HCT116 (cell line): Measurements from ENCODE around the gene CTBS. TPM values are rescaled to one million over a fixed set of nuclear protein-coding genes. Genes with fewer than 3 reads are reported as not detected.

Experiments used
- ATAC-seq: fragments of 200-7000 bp; cut with Tn5 transposase; 2 replicates; pipeline ENCODE4 v1.9.1; 2020; ENCODE audit warnings: mild to moderate bottlenecking, moderate library complexity
- BruUV-seq: library from RNA; stranded (reverse); fragments of 400-500 nt; replicated peaks from 2 replicates; lab custom pipeline; 2021; lab: Mats Ljungman, UMichigan
- CTCF ChIA-PET: fragments of 300-600 bp; sonication (Branson Sonifier 250); formaldehyde crosslinking; loops from one replicate; lab custom pipeline; 2021; ENCODE audit warnings: antibody characterized with exemption; lab: Charles Lee
- POLR2A ChIA-PET: fragments of 300-600, 350-600 bp; sonication (Branson Sonifier 250); formaldehyde crosslinking; loops from one replicate; lab custom pipeline; 2021; ENCODE audit warnings: antibody characterized with exemption; lab: Charles Lee
- RAD21 ChIA-PET, 2 experiments: fragments of 300-600 bp; sonication (Branson Sonifier 250); formaldehyde crosslinking; loops; one replicate each; lab custom pipeline; 2023; ENCODE audit warnings: low total read pairs in 2 of 2; ENCODE audit not compliant: uncharacterized antibody in 2 of 2, unreplicated experiment in 2 of 2, low non-redundant PET in 1 of 2; lab: Charles Lee
- DNase-seq: peaks from one replicate; pipeline ENCODE4 v3.0.0-alpha.2; 2010; ENCODE audit warnings: low read depth, low spot score
- H2AFZ ChIP-seq: fragments of 200-600 bp; shearing (Covaris generic), sonication (generic); 2 replicates; pipeline ENCODE4 v1.6.1; 2017; ENCODE audit warnings: low read depth, mixed run types, mixed read lengths, antibody characterized with exemption, low read length; ENCODE audit not compliant: poor library complexity, severe bottlenecking
- H3K27ac ChIP-seq: 2 replicates; pipeline ENCODE4 v1.5.1; 2012; ENCODE audit warnings: low read depth, low read length
- H3K27me3 ChIP-seq: fragments of 200-600 bp; sonication (generic); 2 replicates; pipeline ENCODE4 v1.6.1; 2016; ENCODE audit warnings: mixed run types, low read length, mixed read lengths; ENCODE audit not compliant: insufficient read depth
- H3K36me3 ChIP-seq, 2 experiments: fragments of 200-500 bp in 1 of 2; fragments of 200-600 bp in 1 of 2; sonication (Bioruptor generic) in 1 of 2; sonication (generic) in 1 of 2; 2 replicates each; pipeline versions ENCODE4 v1.5.1 to v1.6.1; 2014 to 2016; ENCODE audit warnings: low read length in 2 of 2, inconsistent platforms in 1 of 2, mixed read lengths in 1 of 2, mixed run types in 1 of 2; ENCODE audit not compliant: insufficient read depth in 2 of 2, control insufficient read depth in 1 of 2
- H3K4me1 ChIP-seq, 2 experiments: fragments of 200-600 bp in 1 of 2; sonication (generic) in 1 of 2; 2 replicates each; pipeline versions ENCODE4 v1.5.1 to v1.6.1; 2012 to 2017; ENCODE audit warnings: low read length in 2 of 2, inconsistent platforms in 1 of 2, mild to moderate bottlenecking in 1 of 2, mixed read lengths in 1 of 2, mixed run types in 1 of 2, moderate library complexity in 1 of 2; ENCODE audit not compliant: insufficient read depth in 2 of 2, control insufficient read depth in 1 of 2
- H3K4me2 ChIP-seq: fragments of 200-600 bp; sonication (generic); 2 replicates; pipeline ENCODE4 v1.6.1; 2017; ENCODE audit warnings: mixed run types, low read length, mixed read lengths
- H3K4me3 ChIP-seq, 2 experiments: fragments of 200-600 bp in 1 of 2; sonication (generic) in 1 of 2; replicated peaks in 1 of 2; 2 replicates each; pipeline ENCODE4 v1.5.1; 2011 to 2016; ENCODE audit warnings: low read length in 2 of 2, control low read depth in 1 of 2, low read depth in 1 of 2, mild to moderate bottlenecking in 1 of 2, mixed read lengths in 1 of 2, mixed run types in 1 of 2
- H3K79me2 ChIP-seq: fragments of 200-600 bp; sonication (generic); 2 replicates; pipeline ENCODE4 v1.6.1; 2017; ENCODE audit warnings: mild to moderate bottlenecking, mixed run types, low read length, moderate library complexity, mixed read lengths; ENCODE audit not compliant: insufficient read depth
- H3K9ac ChIP-seq: fragments of 200-600 bp; sonication (generic); 2 replicates; pipeline ENCODE4 v1.6.1; 2016; ENCODE audit warnings: low read length, mixed read lengths
- H3K9me2 ChIP-seq: fragments of 200-600 bp; sonication (generic), shearing (Covaris generic); 2 replicates; pipeline ENCODE4 v1.6.1; 2017; ENCODE audit warnings: mixed run types, mild to moderate bottlenecking, moderate library complexity; ENCODE audit not compliant: insufficient read depth
- H3K9me3 ChIP-seq, 2 experiments: fragments of 200-500 bp in 1 of 2; fragments of 200-600 bp in 1 of 2; sonication (Bioruptor generic) in 1 of 2; sonication (generic) in 1 of 2; 2 replicates each; pipeline ENCODE4 v1.6.1; 2014 to 2017; ENCODE audit warnings: low read length in 2 of 2, mixed read lengths in 2 of 2, inconsistent platforms in 1 of 2, low read depth in 1 of 2, mild to moderate bottlenecking in 1 of 2, mixed run types in 1 of 2, moderate library complexity in 1 of 2; ENCODE audit not compliant: control insufficient read depth in 1 of 2, insufficient read depth in 1 of 2
- H4K20me1 ChIP-seq: fragments of 200-600 bp; sonication (generic), shearing (Covaris generic); 2 replicates; pipeline ENCODE4 v1.6.1; 2017; ENCODE audit warnings: mixed run types, mild to moderate bottlenecking, moderate library complexity; ENCODE audit not compliant: insufficient read depth
- EGR1 ChIP-seq: IDR thresholded peaks from 2 replicates; pipeline ENCODE4 v1.6.1; 2012; ENCODE audit warnings: low read depth
- ELF1 ChIP-seq: IDR thresholded peaks from 2 replicates; pipeline ENCODE4 v1.6.1; 2012; ENCODE audit warnings: low read depth, borderline replicate concordance
- EZH2 ChIP-seq: fragments of 200-600 bp; sonication (generic); IDR thresholded peaks from 2 replicates; pipeline ENCODE4 v1.6.1; 2017; ENCODE audit warnings: antibody characterized with exemption, mixed run types
- FOSL1 ChIP-seq: IDR thresholded peaks from 2 replicates; pipeline ENCODE4 v1.6.1; 2012; ENCODE audit warnings: low read depth
- JUND ChIP-seq: IDR thresholded peaks from 2 replicates; pipeline ENCODE4 v1.6.1; 2012
- POLR2A ChIP-seq: IDR thresholded peaks from 2 replicates; pipeline ENCODE4 v1.7.0; 2011; ENCODE audit warnings: borderline replicate concordance; ENCODE audit not compliant: insufficient read depth, insufficient read length; ENCODE audit errors: extremely low read depth
- RAD21 ChIP-seq: IDR thresholded peaks from 2 replicates; pipeline ENCODE4 v1.6.1; 2012; ENCODE audit warnings: low read depth, mild to moderate bottlenecking
- SIN3A ChIP-seq: IDR thresholded peaks from 2 replicates; pipeline ENCODE4 v1.6.1; 2012; ENCODE audit warnings: low read depth
- SP1 ChIP-seq: IDR thresholded peaks from 2 replicates; pipeline ENCODE4 v1.6.1; 2012; ENCODE audit warnings: low read depth
- TCF7L2 ChIP-seq: IDR thresholded peaks from 2 replicates; pipeline ENCODE4 v1.7.0; 2011; ENCODE audit warnings: borderline replicate concordance, inconsistent platforms; ENCODE audit not compliant: insufficient read depth, insufficient read length; ENCODE audit errors: extremely low read depth
- YY1 ChIP-seq: IDR thresholded peaks from 2 replicates; pipeline ENCODE4 v1.6.1; 2011; ENCODE audit warnings: low read length, low read depth, moderate library complexity, mild to moderate bottlenecking; ENCODE audit not compliant: insufficient replicate concordance; ENCODE audit errors: extremely low read depth
- ZNF274 ChIP-seq: fragments of 200-500 bp; sonication (Bioruptor generic); IDR thresholded peaks from 2 replicates; pipeline ENCODE4 v1.6.1; 2014; ENCODE audit warnings: mild to moderate bottlenecking, low read depth, low read length, inconsistent platforms
- intact Hi-C: fragments of 100-400 bp; cut with micrococcal nuclease; formaldehyde crosslinking; loops from 2 replicates; pipeline ENCODE4 v1.10.0; 2022
- total RNA-seq: library from RNA; stranded (reverse); gene quantifications from one replicate; pipeline ENCODE4 v1.2.1, GENCODE V29; 2021; ENCODE audit not compliant: unreplicated experiment
- TF ChIP-seq, protein P1 (sequence below): IDR thresholded peaks from 2 replicates; pipeline ENCODE4 v1.6.1; 2012
- TF ChIP-seq, protein P2 (sequence below), 3 experiments: fragments of 200-600 bp in 1 of 3; sonication (generic) in 1 of 3; IDR thresholded peaks in 2 of 3; conservative IDR thresholded peaks in 1 of 3; 2 replicates each; pipeline ENCODE4 v1.5.1; 2012 to 2017; ENCODE audit warnings: low read depth in 2 of 3, low read length in 2 of 3, antibody characterized with exemption in 1 of 3, borderline replicate concordance in 1 of 3, control low read depth in 1 of 3, mild to moderate bottlenecking in 1 of 3, mixed read lengths in 1 of 3, mixed run types in 1 of 3, moderate library complexity in 1 of 3; ENCODE audit not compliant: insufficient read depth in 1 of 3
- TF ChIP-seq, protein P3 (sequence below): IDR thresholded peaks from 2 replicates; pipeline ENCODE4 v1.6.1; 2012
- TF ChIP-seq, protein P4 (sequence below): IDR thresholded peaks from 2 replicates; pipeline ENCODE4 v1.6.1; 2012; ENCODE audit warnings: low read depth

CTBS gene
- total RNA-seq, 1 experiment from 2014 or later, result 19.5 TPM

GRCh38 chr1:84524590-84524989, 49.6 kb downstream of the CTBS start:
- DNase-seq, result no peak
- TF ChIP-seq, protein P1, sequence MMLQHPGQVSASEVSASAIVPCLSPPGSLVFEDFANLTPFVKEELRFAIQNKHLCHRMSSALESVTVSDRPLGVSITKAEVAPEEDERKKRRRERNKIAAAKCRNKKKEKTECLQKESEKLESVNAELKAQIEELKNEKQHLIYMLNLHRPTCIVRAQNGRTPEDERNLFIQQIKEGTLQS, result no peak
- no peak for TF ChIP-seq ZNF274
- TF ChIP-seq JUND, result no peak
- Histone ChIP-seq H3K9ac (no peak overlapping the region), H3K4me1 (no peaks in the 10 kb centered on the region), H3K27ac (no peak overlapping the region), H3K9me3 (no peaks in the 10 kb centered on the region), H3K4me3 (no peak overlapping the region), H3K27me3 (no peaks in the 10 kb centered on the region), H4K20me1 (no peaks in the 10 kb centered on the region), H3K79me2 (no peaks in the 10 kb centered on the region), H3K9me2 (no peaks in the 10 kb centered on the region), H3K36me3 (no peaks in the 10 kb centered on the region), H2AFZ (no peak overlapping the region), H3K4me2 (no peak overlapping the region)
- no TSS peak for BruUV-seq
- CTCF ChIA-PET, result interaction anchor here (0.5 kb wide), 1 partner anchor 200 kb away, joined by 3 read pairs; no protein-coding TSS in a partner anchor
- intact Hi-C loops, result no loop called here
- POLR2A ChIA-PET, result no interaction called here
- ATAC-seq, result no peak
- RAD21 ChIA-PET, result no interaction called here

GRCh38 chr1:84510668-84511067, 63.6 kb downstream of the CTBS start:
- ChIA-PET POLR2A (no interaction called here), RAD21 (no interaction called here), CTCF (no interaction called here)
- Histone ChIP-seq H3K4me1 (peaks cover 7 to 9% of the 10 kb centered on the region in 2 experiments), H3K79me2 (peaks cover 14% of the 10 kb centered on the region), H3K36me3 (no peaks in the 10 kb centered on the region), H3K9me2 (no peaks in the 10 kb centered on the region), H4K20me1 (no peaks in the 10 kb centered on the region), H3K9me3 (peaks cover 0 to 9% of the 10 kb centered on the region in 2 experiments; a peak in 2 of 4 replicates), H3K4me3 (no peak overlapping the region), H3K27ac (no peak overlapping the region), H3K4me2 (no peak overlapping the region), H2AFZ (no peak overlapping the region), H3K27me3 (no peaks in the 10 kb centered on the region), H3K9ac (no peak overlapping the region)
- intact Hi-C loops, result no loop called here
- BruUV-seq, result no TSS peak
- no peak for DNase-seq
- ATAC-seq, result no peak
- TF ChIP-seq EGR1, result no peak
- no peak for TF ChIP-seq SP1
- no peak for TF ChIP-seq EZH2
- TF ChIP-seq YY1, result no peak
- no peak for TF ChIP-seq RAD21
- TF ChIP-seq POLR2A, result no peak
- TF ChIP-seq, protein P2, sequence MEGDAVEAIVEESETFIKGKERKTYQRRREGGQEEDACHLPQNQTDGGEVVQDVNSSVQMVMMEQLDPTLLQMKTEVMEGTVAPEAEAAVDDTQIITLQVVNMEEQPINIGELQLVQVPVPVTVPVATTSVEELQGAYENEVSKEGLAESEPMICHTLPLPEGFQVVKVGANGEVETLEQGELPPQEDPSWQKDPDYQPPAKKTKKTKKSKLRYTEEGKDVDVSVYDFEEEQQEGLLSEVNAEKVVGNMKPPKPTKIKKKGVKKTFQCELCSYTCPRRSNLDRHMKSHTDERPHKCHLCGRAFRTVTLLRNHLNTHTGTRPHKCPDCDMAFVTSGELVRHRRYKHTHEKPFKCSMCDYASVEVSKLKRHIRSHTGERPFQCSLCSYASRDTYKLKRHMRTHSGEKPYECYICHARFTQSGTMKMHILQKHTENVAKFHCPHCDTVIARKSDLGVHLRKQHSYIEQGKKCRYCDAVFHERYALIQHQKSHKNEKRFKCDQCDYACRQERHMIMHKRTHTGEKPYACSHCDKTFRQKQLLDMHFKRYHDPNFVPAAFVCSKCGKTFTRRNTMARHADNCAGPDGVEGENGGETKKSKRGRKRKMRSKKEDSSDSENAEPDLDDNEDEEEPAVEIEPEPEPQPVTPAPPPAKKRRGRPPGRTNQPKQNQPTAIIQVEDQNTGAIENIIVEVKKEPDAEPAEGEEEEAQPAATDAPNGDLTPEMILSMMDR (IDR thresholded peaks at IDR 0.05 in 2 of 3, conservative IDR thresholded peaks at IDR 0.05 in 1 of 3; ENCODE audit: borderline replicate concordance in 1 of 3, insufficient read depth in 1 of 3, low read depth in 2 of 3, low read length in 2 of 3), result no peak
- TF ChIP-seq, protein P3, sequence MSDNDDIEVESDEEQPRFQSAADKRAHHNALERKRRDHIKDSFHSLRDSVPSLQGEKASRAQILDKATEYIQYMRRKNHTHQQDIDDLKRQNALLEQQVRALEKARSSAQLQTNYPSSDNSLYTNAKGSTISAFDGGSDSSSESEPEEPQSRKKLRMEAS, result no peak
- no peak for TF ChIP-seq SIN3A
- no peak for TF ChIP-seq ELF1
- TF ChIP-seq JUND, result no peak
- TF ChIP-seq, protein P4, sequence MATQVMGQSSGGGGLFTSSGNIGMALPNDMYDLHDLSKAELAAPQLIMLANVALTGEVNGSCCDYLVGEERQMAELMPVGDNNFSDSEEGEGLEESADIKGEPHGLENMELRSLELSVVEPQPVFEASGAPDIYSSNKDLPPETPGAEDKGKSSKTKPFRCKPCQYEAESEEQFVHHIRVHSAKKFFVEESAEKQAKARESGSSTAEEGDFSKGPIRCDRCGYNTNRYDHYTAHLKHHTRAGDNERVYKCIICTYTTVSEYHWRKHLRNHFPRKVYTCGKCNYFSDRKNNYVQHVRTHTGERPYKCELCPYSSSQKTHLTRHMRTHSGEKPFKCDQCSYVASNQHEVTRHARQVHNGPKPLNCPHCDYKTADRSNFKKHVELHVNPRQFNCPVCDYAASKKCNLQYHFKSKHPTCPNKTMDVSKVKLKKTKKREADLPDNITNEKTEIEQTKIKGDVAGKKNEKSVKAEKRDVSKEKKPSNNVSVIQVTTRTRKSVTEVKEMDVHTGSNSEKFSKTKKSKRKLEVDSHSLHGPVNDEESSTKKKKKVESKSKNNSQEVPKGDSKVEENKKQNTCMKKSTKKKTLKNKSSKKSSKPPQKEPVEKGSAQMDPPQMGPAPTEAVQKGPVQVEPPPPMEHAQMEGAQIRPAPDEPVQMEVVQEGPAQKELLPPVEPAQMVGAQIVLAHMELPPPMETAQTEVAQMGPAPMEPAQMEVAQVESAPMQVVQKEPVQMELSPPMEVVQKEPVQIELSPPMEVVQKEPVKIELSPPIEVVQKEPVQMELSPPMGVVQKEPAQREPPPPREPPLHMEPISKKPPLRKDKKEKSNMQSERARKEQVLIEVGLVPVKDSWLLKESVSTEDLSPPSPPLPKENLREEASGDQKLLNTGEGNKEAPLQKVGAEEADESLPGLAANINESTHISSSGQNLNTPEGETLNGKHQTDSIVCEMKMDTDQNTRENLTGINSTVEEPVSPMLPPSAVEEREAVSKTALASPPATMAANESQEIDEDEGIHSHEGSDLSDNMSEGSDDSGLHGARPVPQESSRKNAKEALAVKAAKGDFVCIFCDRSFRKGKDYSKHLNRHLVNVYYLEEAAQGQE, result no peak
- TF ChIP-seq TCF7L2, result no peak
- TF ChIP-seq FOSL1, result no peak
